Right atrium auricular region (tissue), 2 donors: ENCODE data around the gene ZFYVE26. TPM values are rescaled to one million over a fixed set of nuclear protein-coding genes. Genes with fewer than 3 reads are reported as not detected.

Source experiments
- DNase-seq: peaks from one replicate; pipeline ENCODE4 v3.0.0-alpha.2; 2019; ENCODE audit warnings: low spot score
- H3K27ac ChIP-seq, 2 donors: fragments of 200-600 bp; sonication (generic); 1 replicate in 1 of 2; 2 replicates in 1 of 2; pipeline ENCODE4 v1.5.1; 2016 to 2019
- H3K27me3 ChIP-seq, 2 donors: fragments of 200-600 bp; sonication (generic); one replicate each; pipeline versions ENCODE4 v1.5.1 to v1.6.0; 2017 to 2019
- H3K36me3 ChIP-seq: fragments of 200-600 bp; sonication (generic); one replicate; pipeline ENCODE4 v1.5.1; 2016
- H3K4me1 ChIP-seq, 2 donors: fragments of 200-600 bp; sonication (generic); one replicate each; pipeline versions ENCODE4 v1.5.1 to v1.6.0; 2017 to 2019
- H3K4me3 ChIP-seq, 2 donors: fragments of 200-600 bp; sonication (generic); 1 replicate in 1 of 2; 2 replicates in 1 of 2; pipeline ENCODE4 v1.5.1; 2017 to 2019; ENCODE audit warnings: mild to moderate bottlenecking in 1 of 2, moderate library complexity in 1 of 2
- H3K9me3 ChIP-seq, 2 donors: fragments of 200-600 bp; sonication (generic); one replicate each; pipeline ENCODE4 v1.5.1; 2019
- CTCF ChIP-seq, 2 donors: fragments of 200-600 bp; sonication (generic); IDR thresholded peaks; one replicate each; pipeline ENCODE4 v1.5.1; 2019; ENCODE audit warnings: antibody characterized with exemption in 2 of 2
- total RNA-seq, 2 donors: library from RNA; depleted of rRNA; stranded (reverse); fragments of >200 nt; gene quantifications; one replicate each; pipeline ENCODE4 v1.1.0, GENCODE V29; 2016

ZFYVE26 gene
- total RNA-seq, 2 donors from 2014 or later = 10.5 to 11.8 TPM

- DNase-seq = no peak
- no peak for TF ChIP-seq CTCF (IDR thresholded peaks at IDR 0.05)
- Histone ChIP-seq H3K27me3 (no peaks in the 10 kb centered on the region), H3K4me3 (no peak overlapping the region), H3K4me1 (no peaks in the 10 kb centered on the region), H3K36me3 (peaks cover 76% of the 10 kb centered on the region), H3K27ac (no peak overlapping the region), H3K9me3 (no peaks in the 10 kb centered on the region)
Measured at GRCh38 chr14:67766035-67766680, 50.2 kb downstream of the ZFYVE26 start.

- Histone ChIP-seq H3K4me3 (no peak overlapping the region), H3K4me1 (no peaks in the 10 kb centered on the region), H3K27ac (no peak overlapping the region), H3K36me3 (peaks cover 77% of the 10 kb centered on the region), H3K9me3 (no peaks in the 10 kb centered on the region), H3K27me3 (no peaks in the 10 kb centered on the region)
- TF ChIP-seq CTCF (IDR thresholded peaks at IDR 0.05) = no peak
- DNase-seq = no peak
Measured at GRCh38 chr14:67765192-67765834, 51.1 kb downstream of the ZFYVE26 start.

GRCh38 chr14:67764496-67764895 lies 51.9 kb downstream of the ZFYVE26 start:
- Histone ChIP-seq H3K4me1 (no peaks in the 10 kb centered on the region), H3K9me3 (no peaks in the 10 kb centered on the region)
- DNase-seq = no peak

GRCh38 chr14:67763158-67763822 lies 53.1 kb downstream of the ZFYVE26 start:
- H3K9me3 ChIP-seq = no peaks in the 10 kb centered on the region
- no peak overlapping the region for H3K27ac ChIP-seq
- no peak for TF ChIP-seq CTCF (IDR thresholded peaks at IDR 0.05)
- no peaks in the 10 kb centered on the region for H3K27me3 ChIP-seq
- H3K4me3 ChIP-seq = no peak overlapping the region
- peaks cover 65% of the 10 kb centered on the region for H3K36me3 ChIP-seq
- no peak for DNase-seq
- H3K4me1 ChIP-seq = no peaks in the 10 kb centered on the region

More at GRCh38 chr14:67764496-67764895, 51.9 kb downstream of the ZFYVE26 start:
- no peak for TF ChIP-seq CTCF (IDR thresholded peaks at IDR 0.05)
- Histone ChIP-seq H3K36me3 (peaks cover 75% of the 10 kb centered on the region), H3K27me3 (no peaks in the 10 kb centered on the region), H3K4me3 (no peak overlapping the region), H3K27ac (no peak overlapping the region)

GRCh38 chr14:67762051-67762450 lies 54.3 kb downstream of the ZFYVE26 start:
- H3K36me3 ChIP-seq = peaks cover 60% of the 10 kb centered on the region
- no peak for DNase-seq
- H3K4me3 ChIP-seq = no peak overlapping the region
- no peak for TF ChIP-seq CTCF (IDR thresholded peaks at IDR 0.05)
- no peak overlapping the region for H3K27ac ChIP-seq
- no peaks in the 10 kb centered on the region for H3K9me3 ChIP-seq
- no peaks in the 10 kb centered on the region for H3K27me3 ChIP-seq
- H3K4me1 ChIP-seq = no peaks in the 10 kb centered on the region
